ENCODE data around the gene SMARCC1.

The SMARCC1 gene

GRCh38 chr3:47629770-47630169, 151.9 kb downstream of the SMARCC1 start:
- no peak for DNase-seq

- DNase-seq: no peak
Observed at GRCh38 chr3:47628426-47628825, 153.3 kb downstream of the SMARCC1 start.

GRCh38 chr3:47622671-47623461, 158.8 kb downstream of the SMARCC1 start:
- DNase-seq: no peak

- DNase-seq: no peak
Observed at GRCh38 chr3:47617086-47618010, 164.3 kb downstream of the SMARCC1 start.

- DNase-seq: no peak
Observed at GRCh38 chr3:47614788-47615187, 166.9 kb downstream of the SMARCC1 start.

- DNase-seq: no peak
Observed at GRCh38 chr3:47613722-47614121, 168.0 kb downstream of the SMARCC1 start.

- no peak for DNase-seq
Observed at GRCh38 chr3:47612879-47613278, 168.8 kb downstream of the SMARCC1 start.

GRCh38 chr3:47612178-47612577, 169.5 kb downstream of the SMARCC1 start:
- no peak for DNase-seq

- DNase-seq: no peak
Observed at GRCh38 chr3:47611576-47611975, 170.1 kb downstream of the SMARCC1 start.

- no peak for DNase-seq
Observed at GRCh38 chr3:47610583-47610982, 171.1 kb downstream of the SMARCC1 start.

- DNase-seq: no peak
Observed at GRCh38 chr3:47607335-47607734, 174.4 kb downstream of the SMARCC1 start.

- DNase-seq: no peak
Observed at GRCh38 chr3:47606165-47606564, 175.5 kb downstream of the SMARCC1 start.

- no peak for DNase-seq
Observed at GRCh38 chr3:47605652-47606051, 176.0 kb downstream of the SMARCC1 start.

GRCh38 chr3:47604145-47604544, 177.5 kb downstream of the SMARCC1 start:
- no peak for DNase-seq

GRCh38 chr3:47603332-47603731, 178.4 kb downstream of the SMARCC1 start:
- no peak for DNase-seq

GRCh38 chr3:47601281-47601680, 180.4 kb downstream of the SMARCC1 start:
- DNase-seq: no peak

GRCh38 chr3:47594792-47595191, 186.9 kb downstream of the SMARCC1 start:
- DNase-seq: no peak

- no peak for DNase-seq
Observed at GRCh38 chr3:47592066-47592795, 189.5 kb downstream of the SMARCC1 start.

GRCh38 chr3:47590216-47590615, 191.5 kb downstream of the SMARCC1 start:
- DNase-seq: no peak

GRCh38 chr3:47588587-47588986, 193.1 kb downstream of the SMARCC1 start:
- DNase-seq: no peak

- DNase-seq: no peak
Observed at GRCh38 chr3:47588053-47588452, 193.6 kb downstream of the SMARCC1 start.

GRCh38 chr3:47586746-47587145, 194.9 kb downstream of the SMARCC1 start:
- DNase-seq: no peak

Measured in cortex of kidney (tissue), 1 donor.